ENCODE results near the gene PCSK6. TPM values are rescaled to one million over a fixed set of nuclear protein-coding genes. Genes with fewer than 3 reads are reported as not detected.
A peak's percentile ranks its signal among the peaks of the same experiment; 100 is the strongest.
"Not testable (repeated sequence)": the region's sequence is repeated elsewhere in the genome, so short reads cannot be mapped to it uniquely, and the experiment has no call there.

PCSK6 gene
- total RNA-seq, 1 donor = 0.72 TPM

DNA sequence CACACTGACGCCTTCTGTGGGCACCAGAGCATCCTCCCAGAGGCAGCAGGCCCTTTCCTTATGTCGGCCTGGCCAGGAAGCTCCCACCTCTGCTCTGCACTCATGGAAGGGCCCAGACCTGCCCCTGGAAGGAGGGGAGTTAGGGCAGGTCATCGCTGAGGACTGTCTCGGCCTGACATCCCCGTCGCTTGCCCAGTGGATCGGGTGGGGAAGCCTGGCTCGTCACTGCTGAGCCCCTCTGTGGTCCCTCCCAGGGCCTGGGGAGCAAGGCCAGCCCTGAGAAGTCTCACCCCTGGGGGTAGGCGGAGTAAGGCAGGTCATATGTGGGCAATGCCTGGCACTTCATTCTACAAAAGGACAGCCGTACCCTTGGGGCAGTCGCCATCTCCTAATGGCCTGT is 131.6 kb downstream of the PCSK6 start:
- no peaks in the 10 kb centered on the region for H3K9me3 ChIP-seq (ENCODE audit: low read depth, low read length)
- no peak overlapping the region for H3K4me3 ChIP-seq (ENCODE audit: insufficient read depth, low read length)
- H2AFZ ChIP-seq (ENCODE audit: low read length) = no peak overlapping the region
- H3K79me2 ChIP-seq (ENCODE audit: insufficient read depth, low read length) = no peaks in the 10 kb centered on the region
- H3K4me2 ChIP-seq (ENCODE audit: insufficient read depth, low read length) = no peak overlapping the region
- TF ChIP-seq, protein P1, sequence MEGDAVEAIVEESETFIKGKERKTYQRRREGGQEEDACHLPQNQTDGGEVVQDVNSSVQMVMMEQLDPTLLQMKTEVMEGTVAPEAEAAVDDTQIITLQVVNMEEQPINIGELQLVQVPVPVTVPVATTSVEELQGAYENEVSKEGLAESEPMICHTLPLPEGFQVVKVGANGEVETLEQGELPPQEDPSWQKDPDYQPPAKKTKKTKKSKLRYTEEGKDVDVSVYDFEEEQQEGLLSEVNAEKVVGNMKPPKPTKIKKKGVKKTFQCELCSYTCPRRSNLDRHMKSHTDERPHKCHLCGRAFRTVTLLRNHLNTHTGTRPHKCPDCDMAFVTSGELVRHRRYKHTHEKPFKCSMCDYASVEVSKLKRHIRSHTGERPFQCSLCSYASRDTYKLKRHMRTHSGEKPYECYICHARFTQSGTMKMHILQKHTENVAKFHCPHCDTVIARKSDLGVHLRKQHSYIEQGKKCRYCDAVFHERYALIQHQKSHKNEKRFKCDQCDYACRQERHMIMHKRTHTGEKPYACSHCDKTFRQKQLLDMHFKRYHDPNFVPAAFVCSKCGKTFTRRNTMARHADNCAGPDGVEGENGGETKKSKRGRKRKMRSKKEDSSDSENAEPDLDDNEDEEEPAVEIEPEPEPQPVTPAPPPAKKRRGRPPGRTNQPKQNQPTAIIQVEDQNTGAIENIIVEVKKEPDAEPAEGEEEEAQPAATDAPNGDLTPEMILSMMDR (IDR thresholded peaks at IDR 0.05; ENCODE audit: extremely low read depth, low read depth, low read length) = no peak
- no peak overlapping the region for H3K27ac ChIP-seq (ENCODE audit: low read depth, low read length)
- peak; percentile 9 for DNase-seq (ENCODE audit: insufficient read length, low spot score, missing footprints)
- H4K20me1 ChIP-seq (ENCODE audit: insufficient read depth, low read length) = no peaks in the 10 kb centered on the region
- H3K36me3 ChIP-seq (ENCODE audit: insufficient read depth, low read length) = no peaks in the 10 kb centered on the region
- H3K4me1 ChIP-seq (ENCODE audit: insufficient read depth, low read length) = no peaks in the 10 kb centered on the region
- peaks cover 3% of the 10 kb centered on the region for H3K27me3 ChIP-seq (ENCODE audit: insufficient read depth, low read length)

DNA sequence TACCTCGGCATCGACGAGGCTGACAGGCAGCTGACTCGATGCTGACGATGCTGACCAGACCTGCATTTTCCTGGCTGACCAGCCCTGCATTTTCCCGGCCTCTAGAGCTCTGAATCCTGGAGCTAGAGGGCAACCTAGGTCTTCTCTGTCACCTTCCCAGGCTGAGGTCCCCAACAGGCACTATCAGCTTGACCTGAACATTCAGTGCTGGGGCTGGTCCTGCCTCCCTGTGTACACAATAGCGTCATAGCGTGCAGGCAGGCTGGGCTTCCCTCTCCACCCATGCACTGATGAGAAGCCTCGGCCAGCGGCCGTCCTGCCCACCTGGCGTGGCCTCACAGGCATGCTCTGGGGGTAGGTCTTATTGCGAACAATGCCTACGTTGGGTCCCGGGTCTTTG is 132.2 kb downstream of the PCSK6 start:
- H3K9me3 ChIP-seq (ENCODE audit: low read depth, low read length) = no peaks in the 10 kb centered on the region
- TF ChIP-seq, protein P1 (IDR thresholded peaks at IDR 0.05; ENCODE audit: extremely low read depth, low read depth, low read length) = no peak
- no peak overlapping the region for H2AFZ ChIP-seq (ENCODE audit: low read length)
- peaks cover 3% of the 10 kb centered on the region for H3K27me3 ChIP-seq (ENCODE audit: insufficient read depth, low read length)
- H3K4me1 ChIP-seq (ENCODE audit: insufficient read depth, low read length) = no peaks in the 10 kb centered on the region
- no peaks in the 10 kb centered on the region for H4K20me1 ChIP-seq (ENCODE audit: insufficient read depth, low read length)
- H3K36me3 ChIP-seq (ENCODE audit: insufficient read depth, low read length) = no peaks in the 10 kb centered on the region
- H3K27ac ChIP-seq (ENCODE audit: low read depth, low read length) = no peak overlapping the region
- peak; percentile 34 for DNase-seq (ENCODE audit: insufficient read length, low spot score, missing footprints)
- no peak overlapping the region for H3K4me3 ChIP-seq (ENCODE audit: insufficient read depth, low read length)
- no peaks in the 10 kb centered on the region for H3K79me2 ChIP-seq (ENCODE audit: insufficient read depth, low read length)
- H3K4me2 ChIP-seq (ENCODE audit: insufficient read depth, low read length) = no peak overlapping the region

DNA sequence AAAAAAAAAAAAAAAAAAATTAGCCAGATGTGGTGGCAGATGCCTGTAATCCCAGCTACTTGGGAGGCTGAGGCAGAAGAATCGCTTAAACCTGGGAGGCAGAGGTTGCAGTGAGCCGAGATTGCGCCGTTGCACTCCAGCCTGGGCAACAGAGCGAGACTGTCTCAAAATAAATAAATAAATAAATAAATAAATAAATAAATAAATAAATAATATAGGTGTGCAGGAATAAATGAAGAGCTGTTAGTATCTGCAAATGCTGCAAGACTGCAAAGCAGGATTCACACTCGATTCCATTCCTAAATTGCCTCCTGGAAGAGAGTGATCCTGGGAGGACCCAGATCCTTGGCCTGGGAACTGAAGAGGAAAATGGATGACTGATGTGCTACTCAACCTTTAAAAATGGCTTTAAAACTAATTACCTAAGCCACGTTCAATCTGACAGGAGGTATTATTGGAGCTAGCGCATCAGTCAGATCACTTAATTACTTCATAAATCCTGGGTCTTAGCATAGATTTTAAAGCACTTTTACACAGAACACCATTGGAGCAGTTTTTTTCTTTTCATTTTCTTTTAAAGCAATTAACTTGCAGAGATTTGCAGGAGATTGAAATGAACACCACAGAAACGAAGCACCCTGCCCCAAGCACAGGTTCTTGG is 132.9 kb downstream of the PCSK6 start:
- H3K79me2 ChIP-seq (ENCODE audit: insufficient read depth, low read length); H3K27me3 ChIP-seq (ENCODE audit: insufficient read depth, low read length); H3K4me1 ChIP-seq (ENCODE audit: insufficient read depth, low read length); H3K27ac ChIP-seq (ENCODE audit: low read depth, low read length); H3K9me3 ChIP-seq (ENCODE audit: low read depth, low read length); H3K36me3 ChIP-seq (ENCODE audit: insufficient read depth, low read length); H3K4me3 ChIP-seq (ENCODE audit: insufficient read depth, low read length); H2AFZ ChIP-seq (ENCODE audit: low read length); H4K20me1 ChIP-seq (ENCODE audit: insufficient read depth, low read length); H3K4me2 ChIP-seq (ENCODE audit: insufficient read depth, low read length): not testable (repeated sequence)
- peak; percentile 36 for DNase-seq (ENCODE audit: insufficient read length, low spot score, missing footprints)

DNA sequence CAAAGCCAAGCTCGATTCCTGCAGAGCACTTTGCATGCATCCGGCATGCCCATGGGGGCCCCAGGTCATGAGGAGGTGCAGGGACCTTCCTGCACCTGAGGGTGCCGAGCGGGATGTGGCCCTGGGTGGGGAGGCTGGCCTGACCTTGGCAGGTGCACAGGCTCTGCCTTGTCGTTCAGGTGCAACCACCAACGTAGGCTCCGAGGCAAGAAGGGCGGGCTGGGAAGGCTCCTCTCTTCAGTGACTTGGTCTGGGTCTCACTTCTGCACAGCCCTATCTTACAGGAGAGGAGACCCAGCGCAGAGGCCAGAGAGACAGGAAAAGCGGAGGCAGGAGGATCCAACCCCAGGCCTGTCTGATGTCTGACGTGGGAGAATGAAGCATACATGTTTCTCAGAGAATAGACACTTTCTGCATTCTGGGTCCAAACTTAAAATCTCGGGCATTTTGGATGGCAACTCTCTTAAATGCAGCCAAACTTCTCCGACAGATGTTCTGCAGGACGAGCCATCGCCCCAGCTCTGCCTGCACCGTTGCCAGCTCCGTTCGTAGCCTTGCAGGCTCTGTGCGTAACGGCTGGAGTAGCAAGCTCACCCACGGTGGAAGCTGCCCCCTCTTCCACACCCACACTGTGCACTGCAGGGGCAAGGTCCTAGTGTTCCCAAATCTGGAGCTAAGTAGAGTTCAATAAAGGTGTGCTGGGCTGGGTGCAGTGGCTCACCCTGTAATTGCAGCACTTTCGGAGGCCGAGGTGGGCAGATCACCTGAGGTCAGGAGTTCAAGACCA is 133.6 kb downstream of the PCSK6 start:
- TF ChIP-seq, protein P1 (IDR thresholded peaks at IDR 0.05; ENCODE audit: extremely low read depth, low read depth, low read length) = no peak
- no peaks in the 10 kb centered on the region for H4K20me1 ChIP-seq (ENCODE audit: insufficient read depth, low read length)
- DNase-seq (ENCODE audit: insufficient read length, low spot score, missing footprints) = no peak
- H3K27me3 ChIP-seq (ENCODE audit: insufficient read depth, low read length) = peaks cover 3% of the 10 kb centered on the region
- H3K79me2 ChIP-seq (ENCODE audit: insufficient read depth, low read length) = no peaks in the 10 kb centered on the region
- no peaks in the 10 kb centered on the region for H3K36me3 ChIP-seq (ENCODE audit: insufficient read depth, low read length)
- H2AFZ ChIP-seq (ENCODE audit: low read length) = no peak overlapping the region
- H3K4me2 ChIP-seq (ENCODE audit: insufficient read depth, low read length) = no peak overlapping the region
- H3K27ac ChIP-seq (ENCODE audit: low read depth, low read length) = no peak overlapping the region
- no peaks in the 10 kb centered on the region for H3K9me3 ChIP-seq (ENCODE audit: low read depth, low read length)
- H3K4me3 ChIP-seq (ENCODE audit: insufficient read depth, low read length) = no peak overlapping the region
- H3K4me1 ChIP-seq (ENCODE audit: insufficient read depth, low read length) = no peaks in the 10 kb centered on the region

Measured in osteoblast (primary cell).